Erythroblast (primary cell): Measurements from ENCODE around the gene NOX5.

Experiments used
- GATA1 ChIP-seq: IDR thresholded peaks from 2 replicates; pipeline ENCODE4 v1.6.1; 2011; ENCODE audit warnings: low read depth, mild to moderate bottlenecking, control low read depth, low read length, moderate library complexity
- POLR2A ChIP-seq: IDR thresholded peaks from 2 replicates; pipeline ENCODE4 v1.6.1; 2011; ENCODE audit warnings: mild to moderate bottlenecking, low read length

DNA sequence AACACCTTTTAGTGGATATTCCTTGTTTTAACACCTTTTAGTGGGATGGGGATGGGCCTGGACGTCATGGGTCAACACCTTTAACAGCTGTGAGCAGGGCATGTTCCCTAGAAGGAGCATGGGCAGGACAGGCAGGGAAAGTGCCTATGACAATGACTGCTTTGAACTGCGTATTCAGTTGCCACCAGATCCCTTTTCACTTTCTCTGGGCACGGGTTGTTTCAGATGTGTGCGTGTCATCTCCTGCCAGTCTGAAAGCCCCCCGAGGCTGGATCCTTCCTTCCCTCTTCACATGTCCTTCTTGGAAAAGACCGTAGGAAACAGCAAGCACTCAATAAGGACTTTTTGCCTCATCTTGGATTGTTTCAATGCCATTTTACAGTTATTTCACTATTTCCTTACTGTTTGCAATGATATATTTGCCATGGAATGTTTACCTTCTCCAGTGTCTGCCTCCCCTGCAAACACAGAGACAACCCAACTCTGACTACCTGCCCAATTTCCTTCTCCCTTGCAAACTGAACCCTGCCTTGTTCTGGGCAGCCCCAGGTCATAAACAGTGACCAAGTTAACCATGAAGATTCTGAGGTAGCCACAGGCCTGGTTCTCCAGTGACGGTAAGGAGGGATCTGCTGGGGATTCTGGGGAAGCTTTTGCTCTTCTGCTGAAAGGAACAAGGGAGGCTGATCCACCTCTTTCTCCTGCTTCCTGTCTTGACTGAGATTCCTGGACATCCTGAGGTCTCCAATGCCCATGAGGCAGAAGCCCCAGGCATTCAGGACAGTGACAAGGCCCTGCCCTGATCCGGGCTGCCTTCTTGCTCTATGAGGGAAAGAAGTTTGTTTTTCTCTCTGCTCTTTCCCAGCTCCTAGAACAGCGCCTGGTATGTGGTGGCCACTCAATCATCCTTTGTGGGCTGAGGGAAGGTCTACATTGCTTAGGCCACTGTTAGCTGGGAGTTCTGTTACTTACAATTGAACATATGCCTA is 51.8 kb downstream of the NOX5 start:
- no peak for TF ChIP-seq POLR2A
- TF ChIP-seq GATA1: no peak
